ENCODE measurements around the gene MAP3K8.

GRCh38 chr10:30430544-30431298 is 3.3 kb upstream of the MAP3K8 start:
- TF ChIP-seq, protein P1, sequence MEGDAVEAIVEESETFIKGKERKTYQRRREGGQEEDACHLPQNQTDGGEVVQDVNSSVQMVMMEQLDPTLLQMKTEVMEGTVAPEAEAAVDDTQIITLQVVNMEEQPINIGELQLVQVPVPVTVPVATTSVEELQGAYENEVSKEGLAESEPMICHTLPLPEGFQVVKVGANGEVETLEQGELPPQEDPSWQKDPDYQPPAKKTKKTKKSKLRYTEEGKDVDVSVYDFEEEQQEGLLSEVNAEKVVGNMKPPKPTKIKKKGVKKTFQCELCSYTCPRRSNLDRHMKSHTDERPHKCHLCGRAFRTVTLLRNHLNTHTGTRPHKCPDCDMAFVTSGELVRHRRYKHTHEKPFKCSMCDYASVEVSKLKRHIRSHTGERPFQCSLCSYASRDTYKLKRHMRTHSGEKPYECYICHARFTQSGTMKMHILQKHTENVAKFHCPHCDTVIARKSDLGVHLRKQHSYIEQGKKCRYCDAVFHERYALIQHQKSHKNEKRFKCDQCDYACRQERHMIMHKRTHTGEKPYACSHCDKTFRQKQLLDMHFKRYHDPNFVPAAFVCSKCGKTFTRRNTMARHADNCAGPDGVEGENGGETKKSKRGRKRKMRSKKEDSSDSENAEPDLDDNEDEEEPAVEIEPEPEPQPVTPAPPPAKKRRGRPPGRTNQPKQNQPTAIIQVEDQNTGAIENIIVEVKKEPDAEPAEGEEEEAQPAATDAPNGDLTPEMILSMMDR (IDR thresholded peaks at IDR 0.05): no peak
- TF ChIP-seq EZH2 (IDR thresholded peaks at IDR 0.05; ENCODE audit: borderline replicate concordance, insufficient read depth, low read depth, low read length, poor library complexity, severe bottlenecking): no peak

Data from B cell (primary cell).